ENCODE data around the gene ASPSCR1.

- TF ChIP-seq CTCF (IDR thresholded peaks at IDR 0.05) = no peak
- TF ChIP-seq EP300 (IDR thresholded peaks at IDR 0.05; ENCODE audit: low read depth) = no peak
- TF ChIP-seq POLR2A (IDR thresholded peaks at IDR 0.05) = no peak
Observed at GRCh38 chr17:81991684-81992305, 14.4 kb downstream of the ASPSCR1 start.

All from transverse colon (tissue), 3 donors.